ENCODE measurements around the gene PLA2G4D.

DNA sequence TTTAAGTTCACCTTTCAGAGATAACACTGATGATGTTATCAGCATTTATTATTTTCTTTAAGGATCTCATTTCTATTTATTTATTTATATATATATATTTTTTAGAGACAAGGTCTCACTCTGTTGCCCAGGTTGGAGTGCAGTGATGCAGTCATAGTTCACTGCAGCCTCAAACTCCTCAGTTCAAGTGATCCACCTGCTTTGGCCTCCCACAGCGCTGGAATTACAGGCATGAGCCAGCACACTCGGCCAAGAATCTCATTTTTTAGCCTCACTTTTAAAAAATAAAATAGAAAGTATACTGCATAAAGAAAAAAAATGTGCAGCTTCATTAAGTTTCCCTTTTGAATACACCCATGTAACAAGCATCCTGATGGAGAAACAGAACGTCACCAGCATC lies 35.6 kb downstream of the PLA2G4D start:
- TF ChIP-seq, protein P1, sequence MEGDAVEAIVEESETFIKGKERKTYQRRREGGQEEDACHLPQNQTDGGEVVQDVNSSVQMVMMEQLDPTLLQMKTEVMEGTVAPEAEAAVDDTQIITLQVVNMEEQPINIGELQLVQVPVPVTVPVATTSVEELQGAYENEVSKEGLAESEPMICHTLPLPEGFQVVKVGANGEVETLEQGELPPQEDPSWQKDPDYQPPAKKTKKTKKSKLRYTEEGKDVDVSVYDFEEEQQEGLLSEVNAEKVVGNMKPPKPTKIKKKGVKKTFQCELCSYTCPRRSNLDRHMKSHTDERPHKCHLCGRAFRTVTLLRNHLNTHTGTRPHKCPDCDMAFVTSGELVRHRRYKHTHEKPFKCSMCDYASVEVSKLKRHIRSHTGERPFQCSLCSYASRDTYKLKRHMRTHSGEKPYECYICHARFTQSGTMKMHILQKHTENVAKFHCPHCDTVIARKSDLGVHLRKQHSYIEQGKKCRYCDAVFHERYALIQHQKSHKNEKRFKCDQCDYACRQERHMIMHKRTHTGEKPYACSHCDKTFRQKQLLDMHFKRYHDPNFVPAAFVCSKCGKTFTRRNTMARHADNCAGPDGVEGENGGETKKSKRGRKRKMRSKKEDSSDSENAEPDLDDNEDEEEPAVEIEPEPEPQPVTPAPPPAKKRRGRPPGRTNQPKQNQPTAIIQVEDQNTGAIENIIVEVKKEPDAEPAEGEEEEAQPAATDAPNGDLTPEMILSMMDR (IDR thresholded peaks at IDR 0.05 in 2 of 3, conservative IDR thresholded peaks at IDR 0.05 in 1 of 3; ENCODE audit: control insufficient read depth in 2 of 3, extremely low read depth in 1 of 3, insufficient read depth in 1 of 3, low read depth in 3 of 3, low read length in 3 of 3): no peak
- TF ChIP-seq, protein P2, sequence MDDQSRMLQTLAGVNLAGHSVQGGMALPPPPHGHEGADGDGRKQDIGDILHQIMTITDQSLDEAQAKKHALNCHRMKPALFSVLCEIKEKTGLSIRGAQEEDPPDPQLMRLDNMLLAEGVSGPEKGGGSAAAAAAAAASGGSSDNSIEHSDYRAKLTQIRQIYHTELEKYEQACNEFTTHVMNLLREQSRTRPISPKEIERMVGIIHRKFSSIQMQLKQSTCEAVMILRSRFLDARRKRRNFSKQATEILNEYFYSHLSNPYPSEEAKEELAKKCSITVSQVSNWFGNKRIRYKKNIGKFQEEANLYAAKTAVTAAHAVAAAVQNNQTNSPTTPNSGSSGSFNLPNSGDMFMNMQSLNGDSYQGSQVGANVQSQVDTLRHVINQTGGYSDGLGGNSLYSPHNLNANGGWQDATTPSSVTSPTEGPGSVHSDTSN (IDR thresholded peaks at IDR 0.05; ENCODE audit: insufficient replicate concordance, low read depth, low read length): no peak
- no peak for TF ChIP-seq SIN3A (IDR thresholded peaks at IDR 0.05; ENCODE audit: low read depth, low read length)
- TF ChIP-seq, protein P3, sequence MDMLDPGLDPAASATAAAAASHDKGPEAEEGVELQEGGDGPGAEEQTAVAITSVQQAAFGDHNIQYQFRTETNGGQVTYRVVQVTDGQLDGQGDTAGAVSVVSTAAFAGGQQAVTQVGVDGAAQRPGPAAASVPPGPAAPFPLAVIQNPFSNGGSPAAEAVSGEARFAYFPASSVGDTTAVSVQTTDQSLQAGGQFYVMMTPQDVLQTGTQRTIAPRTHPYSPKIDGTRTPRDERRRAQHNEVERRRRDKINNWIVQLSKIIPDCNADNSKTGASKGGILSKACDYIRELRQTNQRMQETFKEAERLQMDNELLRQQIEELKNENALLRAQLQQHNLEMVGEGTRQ (IDR thresholded peaks at IDR 0.05; ENCODE audit: borderline replicate concordance, low read depth, low read length): no peak
- TF ChIP-seq CBX5 (IDR thresholded peaks at IDR 0.05; ENCODE audit: low read depth): no peak
- TF ChIP-seq, protein P4, sequence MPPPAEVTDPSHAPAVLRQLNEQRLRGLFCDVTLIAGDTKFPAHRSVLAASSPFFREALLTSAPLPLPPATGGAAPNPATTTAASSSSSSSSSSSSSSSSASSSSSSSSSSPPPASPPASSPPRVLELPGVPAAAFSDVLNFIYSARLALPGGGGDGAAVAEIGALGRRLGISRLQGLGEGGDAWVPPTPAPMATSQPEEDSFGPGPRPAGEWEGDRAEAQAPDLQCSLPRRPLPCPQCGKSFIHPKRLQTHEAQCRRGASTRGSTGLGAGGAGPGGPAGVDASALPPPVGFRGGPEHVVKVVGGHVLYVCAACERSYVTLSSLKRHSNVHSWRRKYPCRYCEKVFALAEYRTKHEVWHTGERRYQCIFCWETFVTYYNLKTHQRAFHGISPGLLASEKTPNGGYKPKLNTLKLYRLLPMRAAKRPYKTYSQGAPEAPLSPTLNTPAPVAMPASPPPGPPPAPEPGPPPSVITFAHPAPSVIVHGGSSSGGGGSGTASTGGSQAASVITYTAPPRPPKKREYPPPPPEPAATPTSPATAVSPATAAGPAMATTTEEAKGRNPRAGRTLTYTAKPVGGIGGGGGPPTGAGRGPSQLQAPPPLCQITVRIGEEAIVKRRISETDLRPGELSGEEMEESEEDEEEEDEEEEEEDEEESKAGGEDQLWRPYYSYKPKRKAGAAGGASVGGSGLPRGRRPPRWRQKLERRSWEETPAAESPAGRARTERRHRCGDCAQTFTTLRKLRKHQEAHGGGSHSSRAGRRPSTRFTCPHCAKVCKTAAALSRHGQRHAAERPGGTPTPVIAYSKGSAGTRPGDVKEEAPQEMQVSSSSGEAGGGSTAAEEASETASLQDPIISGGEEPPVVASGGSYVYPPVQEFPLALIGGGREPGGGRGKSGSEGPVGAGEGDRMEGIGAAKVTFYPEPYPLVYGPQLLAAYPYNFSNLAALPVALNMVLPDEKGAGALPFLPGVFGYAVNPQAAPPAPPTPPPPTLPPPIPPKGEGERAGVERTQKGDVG (CRISPR knock-in tag; IDR thresholded peaks at IDR 0.05): no peak
- TF ChIP-seq, protein P5, sequence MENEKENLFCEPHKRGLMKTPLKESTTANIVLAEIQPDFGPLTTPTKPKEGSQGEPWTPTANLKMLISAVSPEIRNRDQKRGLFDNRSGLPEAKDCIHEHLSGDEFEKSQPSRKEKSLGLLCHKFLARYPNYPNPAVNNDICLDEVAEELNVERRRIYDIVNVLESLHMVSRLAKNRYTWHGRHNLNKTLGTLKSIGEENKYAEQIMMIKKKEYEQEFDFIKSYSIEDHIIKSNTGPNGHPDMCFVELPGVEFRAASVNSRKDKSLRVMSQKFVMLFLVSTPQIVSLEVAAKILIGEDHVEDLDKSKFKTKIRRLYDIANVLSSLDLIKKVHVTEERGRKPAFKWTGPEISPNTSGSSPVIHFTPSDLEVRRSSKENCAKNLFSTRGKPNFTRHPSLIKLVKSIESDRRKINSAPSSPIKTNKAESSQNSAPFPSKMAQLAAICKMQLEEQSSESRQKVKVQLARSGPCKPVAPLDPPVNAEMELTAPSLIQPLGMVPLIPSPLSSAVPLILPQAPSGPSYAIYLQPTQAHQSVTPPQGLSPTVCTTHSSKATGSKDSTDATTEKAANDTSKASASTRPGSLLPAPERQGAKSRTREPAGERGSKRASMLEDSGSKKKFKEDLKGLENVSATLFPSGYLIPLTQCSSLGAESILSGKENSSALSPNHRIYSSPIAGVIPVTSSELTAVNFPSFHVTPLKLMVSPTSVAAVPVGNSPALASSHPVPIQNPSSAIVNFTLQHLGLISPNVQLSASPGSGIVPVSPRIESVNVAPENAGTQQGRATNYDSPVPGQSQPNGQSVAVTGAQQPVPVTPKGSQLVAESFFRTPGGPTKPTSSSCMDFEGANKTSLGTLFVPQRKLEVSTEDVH (IDR thresholded peaks at IDR 0.05; ENCODE audit: low read depth, partially characterized antibody): no peak
- TF ChIP-seq NR2C2 (IDR thresholded peaks at IDR 0.05; ENCODE audit: borderline replicate concordance, control insufficient read depth, insufficient read length, low read depth): no peak
- TF ChIP-seq EP300 (IDR thresholded peaks at IDR 0.05; ENCODE audit: borderline replicate concordance in 1 of 2, control insufficient read depth in 1 of 2, low read depth in 2 of 2, low read length in 2 of 2): no peak
- TF ChIP-seq, protein P6, sequence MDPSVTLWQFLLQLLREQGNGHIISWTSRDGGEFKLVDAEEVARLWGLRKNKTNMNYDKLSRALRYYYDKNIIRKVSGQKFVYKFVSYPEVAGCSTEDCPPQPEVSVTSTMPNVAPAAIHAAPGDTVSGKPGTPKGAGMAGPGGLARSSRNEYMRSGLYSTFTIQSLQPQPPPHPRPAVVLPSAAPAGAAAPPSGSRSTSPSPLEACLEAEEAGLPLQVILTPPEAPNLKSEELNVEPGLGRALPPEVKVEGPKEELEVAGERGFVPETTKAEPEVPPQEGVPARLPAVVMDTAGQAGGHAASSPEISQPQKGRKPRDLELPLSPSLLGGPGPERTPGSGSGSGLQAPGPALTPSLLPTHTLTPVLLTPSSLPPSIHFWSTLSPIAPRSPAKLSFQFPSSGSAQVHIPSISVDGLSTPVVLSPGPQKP (IDR thresholded peaks at IDR 0.05; ENCODE audit: low read depth, low read length): no peak
- no peak for TF ChIP-seq ZNF274 (IDR thresholded peaks at IDR 0.05; ENCODE audit: insufficient read depth, insufficient read length)
- no peak for TF ChIP-seq MYC (IDR thresholded peaks at IDR 0.05; ENCODE audit: insufficient read depth, insufficient read length, insufficient replicate concordance, low read length, severe bottlenecking)

Measured in GM12878 (cell line).